Heart left ventricle (tissue), 13 donors: Measurements from ENCODE around the gene FBH1.

Experiments
- POLR2A ChIP-seq, 2 donors: fragments of 450-650 bp; IDR thresholded peaks; one replicate each; pipeline ENCODE4 v1.6.1; 2017; ENCODE audit warnings: antibody characterized with exemption in 2 of 2, mild to moderate bottlenecking in 2 of 2, moderate library complexity in 2 of 2
- TF ChIP-seq, protein P1 (sequence below), 12 donors: fragments of 200-600 bp; sonication (generic) in 4 of 12; IDR thresholded peaks; one replicate each; pipeline versions ENCODE4 v1.5.0 to v1.8.0; 2018 to 2022; ENCODE audit warnings: antibody characterized with exemption in 12 of 12, mild to moderate bottlenecking in 5 of 12
- donor health status: ischemic (EF 13 %, LVEDD 7.1; RV severe dilation, severe dysfunction).
- donor health status: DM: no; HTN: yes; CAD: no.
- donor health status: DM: no; HTN: no; CAD: no.
- donor health status: ischemic (EF 25% LVEDD 6.9; RV normal size, moderate dysfunction).
- donor health status: ischemic (EF 25% LVEDD 5.7; RV mildly dilated, moderate dysfunction).
- donor health status: ischemic (EF 35%, LVEDD 5.7; RV mildly dilated, moderate dysfunction).
- donor health status: nonischemic (EF 11% LVEDD 7.7; RV severe dilation, severe dysfunction).
- donor health status: DM: yes; HTN: yes; CAD: no.
- donor health status: PGD.
- donor health status: ischemic (EF 29% LVEDD 5.4; RV normal size, mild dysfunction).
- donor health status: nonischemic (EF 23%, LVEDD 6.1; RV moderate dilation, normal function).

DNA sequence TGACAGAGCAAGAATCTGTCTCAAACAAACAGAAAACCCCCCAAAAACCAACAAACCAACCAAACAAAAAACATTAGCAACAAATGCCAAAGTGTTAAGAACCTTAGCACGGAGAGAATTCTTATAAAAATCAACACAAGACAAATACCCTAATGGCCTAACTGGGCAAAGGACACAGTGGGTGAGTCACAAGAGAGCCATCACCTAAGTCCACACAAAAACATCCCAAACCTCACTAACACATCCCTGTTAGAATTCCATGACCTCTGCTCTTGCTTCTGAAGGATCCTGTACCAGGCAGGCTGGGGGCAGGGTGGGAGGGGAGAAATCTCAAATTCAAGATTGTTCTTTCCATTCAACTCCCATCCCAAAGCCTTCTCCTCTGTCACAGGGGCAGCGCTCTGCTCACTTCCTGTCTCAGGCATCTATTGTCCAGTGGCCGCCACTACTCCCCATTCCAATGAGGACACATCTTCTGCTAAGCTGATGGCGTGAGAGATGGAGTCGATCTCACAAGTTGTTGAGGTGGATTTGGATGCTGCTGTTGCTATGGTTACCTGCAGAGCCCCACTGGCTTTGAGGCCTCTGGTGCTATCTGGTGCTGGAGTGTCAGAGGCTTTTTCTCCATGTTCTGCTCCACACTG is 78.1 kb downstream of the FBH1 start:
- TF ChIP-seq, protein P1, sequence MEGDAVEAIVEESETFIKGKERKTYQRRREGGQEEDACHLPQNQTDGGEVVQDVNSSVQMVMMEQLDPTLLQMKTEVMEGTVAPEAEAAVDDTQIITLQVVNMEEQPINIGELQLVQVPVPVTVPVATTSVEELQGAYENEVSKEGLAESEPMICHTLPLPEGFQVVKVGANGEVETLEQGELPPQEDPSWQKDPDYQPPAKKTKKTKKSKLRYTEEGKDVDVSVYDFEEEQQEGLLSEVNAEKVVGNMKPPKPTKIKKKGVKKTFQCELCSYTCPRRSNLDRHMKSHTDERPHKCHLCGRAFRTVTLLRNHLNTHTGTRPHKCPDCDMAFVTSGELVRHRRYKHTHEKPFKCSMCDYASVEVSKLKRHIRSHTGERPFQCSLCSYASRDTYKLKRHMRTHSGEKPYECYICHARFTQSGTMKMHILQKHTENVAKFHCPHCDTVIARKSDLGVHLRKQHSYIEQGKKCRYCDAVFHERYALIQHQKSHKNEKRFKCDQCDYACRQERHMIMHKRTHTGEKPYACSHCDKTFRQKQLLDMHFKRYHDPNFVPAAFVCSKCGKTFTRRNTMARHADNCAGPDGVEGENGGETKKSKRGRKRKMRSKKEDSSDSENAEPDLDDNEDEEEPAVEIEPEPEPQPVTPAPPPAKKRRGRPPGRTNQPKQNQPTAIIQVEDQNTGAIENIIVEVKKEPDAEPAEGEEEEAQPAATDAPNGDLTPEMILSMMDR (IDR thresholded peaks at IDR 0.05), result no peak
- TF ChIP-seq POLR2A (IDR thresholded peaks at IDR 0.05), result no peak
